ENCODE measurements around the gene OLIG2.

DNA sequence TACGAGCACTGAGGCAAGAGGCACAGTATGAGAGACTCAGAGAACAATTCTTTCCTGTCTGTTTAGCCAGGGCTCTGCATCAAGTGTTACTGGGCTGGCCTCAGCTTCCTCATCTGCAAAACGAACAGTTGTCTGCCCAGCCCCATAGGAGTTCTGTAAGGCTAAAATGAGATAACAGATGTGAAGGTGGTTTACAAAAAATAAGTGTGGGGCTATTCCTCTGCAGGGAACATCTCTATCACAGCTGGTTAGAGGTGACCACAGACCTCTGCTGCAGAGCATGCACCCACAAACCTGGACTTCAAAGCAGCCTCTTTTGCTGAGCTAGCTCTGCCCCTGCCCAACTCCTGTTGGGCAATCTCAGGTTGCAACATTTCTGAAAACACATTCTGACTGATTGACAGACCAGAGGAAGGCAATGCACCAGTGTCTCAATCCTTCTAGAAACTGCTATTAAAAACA is 33.7 kb downstream of the OLIG2 start:
- TF ChIP-seq POLR2AphosphoS5 (IDR thresholded peaks at IDR 0.05; ENCODE audit: low read depth) (no peak), EZH2 (IDR thresholded peaks at IDR 0.05; ENCODE audit: low read depth, unreplicated experiment) (no peak)
- TF ChIP-seq, protein P1, sequence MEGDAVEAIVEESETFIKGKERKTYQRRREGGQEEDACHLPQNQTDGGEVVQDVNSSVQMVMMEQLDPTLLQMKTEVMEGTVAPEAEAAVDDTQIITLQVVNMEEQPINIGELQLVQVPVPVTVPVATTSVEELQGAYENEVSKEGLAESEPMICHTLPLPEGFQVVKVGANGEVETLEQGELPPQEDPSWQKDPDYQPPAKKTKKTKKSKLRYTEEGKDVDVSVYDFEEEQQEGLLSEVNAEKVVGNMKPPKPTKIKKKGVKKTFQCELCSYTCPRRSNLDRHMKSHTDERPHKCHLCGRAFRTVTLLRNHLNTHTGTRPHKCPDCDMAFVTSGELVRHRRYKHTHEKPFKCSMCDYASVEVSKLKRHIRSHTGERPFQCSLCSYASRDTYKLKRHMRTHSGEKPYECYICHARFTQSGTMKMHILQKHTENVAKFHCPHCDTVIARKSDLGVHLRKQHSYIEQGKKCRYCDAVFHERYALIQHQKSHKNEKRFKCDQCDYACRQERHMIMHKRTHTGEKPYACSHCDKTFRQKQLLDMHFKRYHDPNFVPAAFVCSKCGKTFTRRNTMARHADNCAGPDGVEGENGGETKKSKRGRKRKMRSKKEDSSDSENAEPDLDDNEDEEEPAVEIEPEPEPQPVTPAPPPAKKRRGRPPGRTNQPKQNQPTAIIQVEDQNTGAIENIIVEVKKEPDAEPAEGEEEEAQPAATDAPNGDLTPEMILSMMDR (conservative IDR thresholded peaks at IDR 0.05; ENCODE audit: low read depth in 2 of 2), result no peak
